Upper lobe of left lung (tissue), 4 donors: ENCODE data around the gene ERICH3.

Experiments used
- POLR2AphosphoS5 ChIP-seq, 2 donors: sonication (generic); formaldehyde crosslinking; IDR thresholded peaks; one replicate each; pipeline ENCODE4 v1.5.1; 2017; ENCODE audit warnings: antibody characterized with exemption in 2 of 2
- TF ChIP-seq, protein P1 (sequence below), 6 experiments: fragments of 450-650 bp in 4 of 6; fragments of 200-600 bp in 2 of 6; sonication (generic) in 2 of 6; IDR thresholded peaks; one replicate each; pipeline ENCODE4 v1.5.1; 2016 to 2019; ENCODE audit warnings: antibody characterized with exemption in 6 of 6

DNA sequence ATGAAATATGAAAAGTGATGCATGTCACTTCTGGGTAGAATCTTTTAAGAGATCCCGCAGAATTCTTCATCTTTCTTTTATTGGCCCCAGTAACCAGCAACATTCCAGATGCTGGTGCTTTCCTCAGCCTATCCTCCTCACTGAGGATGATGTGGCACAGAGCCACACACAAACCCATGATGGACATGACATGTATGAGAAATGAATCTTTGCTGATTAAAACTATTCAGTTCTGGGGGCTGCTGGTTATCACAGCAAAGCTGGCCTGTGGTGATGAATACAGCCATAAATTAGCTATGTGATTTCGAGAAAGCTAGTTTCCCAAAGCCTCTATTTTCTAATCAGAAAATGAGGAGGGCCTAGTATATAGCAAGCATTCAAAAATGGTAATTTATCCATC is 8.3 kb upstream of the ERICH3 start:
- TF ChIP-seq, protein P1, sequence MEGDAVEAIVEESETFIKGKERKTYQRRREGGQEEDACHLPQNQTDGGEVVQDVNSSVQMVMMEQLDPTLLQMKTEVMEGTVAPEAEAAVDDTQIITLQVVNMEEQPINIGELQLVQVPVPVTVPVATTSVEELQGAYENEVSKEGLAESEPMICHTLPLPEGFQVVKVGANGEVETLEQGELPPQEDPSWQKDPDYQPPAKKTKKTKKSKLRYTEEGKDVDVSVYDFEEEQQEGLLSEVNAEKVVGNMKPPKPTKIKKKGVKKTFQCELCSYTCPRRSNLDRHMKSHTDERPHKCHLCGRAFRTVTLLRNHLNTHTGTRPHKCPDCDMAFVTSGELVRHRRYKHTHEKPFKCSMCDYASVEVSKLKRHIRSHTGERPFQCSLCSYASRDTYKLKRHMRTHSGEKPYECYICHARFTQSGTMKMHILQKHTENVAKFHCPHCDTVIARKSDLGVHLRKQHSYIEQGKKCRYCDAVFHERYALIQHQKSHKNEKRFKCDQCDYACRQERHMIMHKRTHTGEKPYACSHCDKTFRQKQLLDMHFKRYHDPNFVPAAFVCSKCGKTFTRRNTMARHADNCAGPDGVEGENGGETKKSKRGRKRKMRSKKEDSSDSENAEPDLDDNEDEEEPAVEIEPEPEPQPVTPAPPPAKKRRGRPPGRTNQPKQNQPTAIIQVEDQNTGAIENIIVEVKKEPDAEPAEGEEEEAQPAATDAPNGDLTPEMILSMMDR (IDR thresholded peaks at IDR 0.05): no peak
- TF ChIP-seq POLR2AphosphoS5 (IDR thresholded peaks at IDR 0.05): no peak
